Nephron progenitor cell (in vitro differentiated cells): ENCODE data around the gene HTR1D.
"Not testable (repeated sequence)": the region's sequence is repeated elsewhere in the genome, so short reads cannot be mapped to it uniquely, and the experiment has no call there.

Source experiments
- DNase-seq: peaks from one replicate; pipeline ENCODE4 v3.0.0; 2021
- H3K27ac Mint-ChIP-seq: 2 replicates; pipeline ENCODE4 v1.8.0; 2021; ENCODE audit warnings: mild to moderate bottlenecking, moderate library complexity, mixed read lengths
- H3K27me3 Mint-ChIP-seq: 2 replicates; pipeline ENCODE4 v1.8.0; 2021; ENCODE audit warnings: mild to moderate bottlenecking, low read depth, mixed read lengths; ENCODE audit not compliant: poor library complexity
- H3K36me3 Mint-ChIP-seq: 2 replicates; pipeline ENCODE4 v1.8.0; 2021; ENCODE audit warnings: low read depth, mixed read lengths
- H3K4me1 Mint-ChIP-seq: 2 replicates; pipeline ENCODE4 v1.8.0; 2021; ENCODE audit warnings: mixed read lengths
- H3K4me3 Mint-ChIP-seq: 2 replicates; pipeline ENCODE4 v1.8.0; 2021; ENCODE audit warnings: mild to moderate bottlenecking, moderate library complexity, mixed read lengths
- H3K9me3 Mint-ChIP-seq: 2 replicates; pipeline ENCODE4 v1.8.0; 2021; ENCODE audit warnings: mild to moderate bottlenecking, moderate library complexity, mixed read lengths
- CTCF ChIP-seq: fragments of 200-600 bp; sonication (generic); IDR thresholded peaks from 2 replicates; pipeline ENCODE4 v1.5.0; 2021; ENCODE audit warnings: antibody characterized with exemption

HTR1D gene

GRCh38 chr1:23239638-23240295, 22.5 kb upstream of the HTR1D start:
- peaks cover 6% of the 10 kb centered on the region for H3K27me3 Mint-ChIP-seq
- no peak for DNase-seq
- H3K27ac Mint-ChIP-seq = no peak overlapping the region
- H3K36me3 Mint-ChIP-seq = no peaks in the 10 kb centered on the region
- H3K9me3 Mint-ChIP-seq = no peaks in the 10 kb centered on the region
- no peaks in the 10 kb centered on the region for H3K4me1 Mint-ChIP-seq
- H3K4me3 Mint-ChIP-seq = no peak overlapping the region
- TF ChIP-seq CTCF = no peak

- no peaks in the 10 kb centered on the region for H3K36me3 Mint-ChIP-seq
- no peaks in the 10 kb centered on the region for H3K4me1 Mint-ChIP-seq
- DNase-seq = no peak
- H3K9me3 Mint-ChIP-seq = no peaks in the 10 kb centered on the region
- peaks cover 6% of the 10 kb centered on the region for H3K27me3 Mint-ChIP-seq
- TF ChIP-seq CTCF = no peak
- no peak overlapping the region for H3K27ac Mint-ChIP-seq
- no peak overlapping the region for H3K4me3 Mint-ChIP-seq
Observed at GRCh38 chr1:23238565-23238964, 21.3 kb upstream of the HTR1D start.

- Mint-ChIP-seq H3K36me3 (no peaks in the 10 kb centered on the region), H3K4me1 (no peaks in the 10 kb centered on the region), H3K27me3 (peaks cover 11% of the 10 kb centered on the region), H3K27ac (no peak overlapping the region), H3K4me3 (no peak overlapping the region), H3K9me3 (no peaks in the 10 kb centered on the region)
- TF ChIP-seq CTCF = no peak
- no peak for DNase-seq
Observed at GRCh38 chr1:23237508-23237907, 20.2 kb upstream of the HTR1D start.

GRCh38 chr1:23227806-23228205, 10.5 kb upstream of the HTR1D start:
- H3K27me3 Mint-ChIP-seq = peaks cover 9% of the 10 kb centered on the region
- peaks cover 13% of the 10 kb centered on the region for H3K9me3 Mint-ChIP-seq
- DNase-seq = no peak
- H3K36me3 Mint-ChIP-seq = no peaks in the 10 kb centered on the region
- TF ChIP-seq CTCF = no peak
- H3K4me1 Mint-ChIP-seq = peaks cover 5% of the 10 kb centered on the region
- no peak overlapping the region for H3K27ac Mint-ChIP-seq
- H3K4me3 Mint-ChIP-seq = no peak overlapping the region

- Mint-ChIP-seq H3K9me3 (peaks cover 16% of the 10 kb centered on the region), H3K27ac (no peak overlapping the region), H3K4me1 (peaks cover 5% of the 10 kb centered on the region), H3K4me3 (no peak overlapping the region), H3K36me3 (no peaks in the 10 kb centered on the region), H3K27me3 (peaks cover 23% of the 10 kb centered on the region)
- TF ChIP-seq CTCF = no peak
- no peak for DNase-seq
Observed at GRCh38 chr1:23224739-23225648, 7.7 kb upstream of the HTR1D start.

GRCh38 chr1:23223963-23224362, 6.7 kb upstream of the HTR1D start:
- Mint-ChIP-seq H3K9me3 (peaks cover 16% of the 10 kb centered on the region), H3K27me3 (peaks cover 33% of the 10 kb centered on the region)
- H3K4me3 Mint-ChIP-seq, H3K36me3 Mint-ChIP-seq, H3K4me1 Mint-ChIP-seq, DNase-seq, H3K27ac Mint-ChIP-seq: not testable (repeated sequence)

GRCh38 chr1:23223490-23223951, 6.2 kb upstream of the HTR1D start:
- H3K4me1 Mint-ChIP-seq, H3K36me3 Mint-ChIP-seq, H3K4me3 Mint-ChIP-seq, DNase-seq, H3K27ac Mint-ChIP-seq: not testable (repeated sequence)
- peaks cover 16% of the 10 kb centered on the region for H3K9me3 Mint-ChIP-seq
- H3K27me3 Mint-ChIP-seq = peaks cover 38% of the 10 kb centered on the region
